GM19351 (cell line): Measurements from ENCODE around the gene ARFGAP1.
"Not testable (repeated sequence)": the region's sequence is repeated elsewhere in the genome, so short reads cannot be mapped to it uniquely, and the experiment has no call there.

Source experiments
- ATAC-seq: cut with Tn5 transposase; IDR thresholded peaks from one replicate; pipeline ENCODE4 v1.9.1; 2021; ENCODE audit warnings: mild to moderate bottlenecking, moderate library complexity; ENCODE audit not compliant: unreplicated experiment

ARFGAP1 gene

DNA sequence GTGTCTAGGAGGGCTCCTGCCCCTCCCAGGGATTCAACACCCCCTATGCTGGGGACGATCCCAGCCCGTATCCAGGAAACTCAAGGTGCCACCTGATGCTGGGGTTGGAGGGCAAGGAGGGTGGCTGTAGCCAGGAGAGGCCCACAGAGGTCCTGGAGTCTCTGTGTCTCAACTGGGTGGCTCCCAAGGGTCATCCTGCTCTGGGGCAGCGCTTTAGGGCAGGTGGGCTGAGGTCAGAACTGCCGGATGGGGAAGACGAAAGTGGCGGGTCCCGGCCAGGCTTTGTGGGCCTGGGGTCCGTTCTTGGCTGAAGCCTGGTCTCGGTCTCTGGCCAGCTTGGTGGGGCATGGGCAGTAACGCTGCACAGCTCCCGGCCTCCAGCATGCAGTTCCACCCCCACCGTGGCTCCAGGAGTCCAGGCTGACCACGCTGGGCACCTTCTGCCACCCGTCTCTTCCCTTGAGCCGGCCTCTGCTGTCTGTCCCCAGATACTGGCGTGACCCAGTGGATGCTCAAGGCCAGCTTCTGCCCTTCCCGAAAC is 17.6 kb downstream of the ARFGAP1 start:
- ATAC-seq, result no peak

DNA sequence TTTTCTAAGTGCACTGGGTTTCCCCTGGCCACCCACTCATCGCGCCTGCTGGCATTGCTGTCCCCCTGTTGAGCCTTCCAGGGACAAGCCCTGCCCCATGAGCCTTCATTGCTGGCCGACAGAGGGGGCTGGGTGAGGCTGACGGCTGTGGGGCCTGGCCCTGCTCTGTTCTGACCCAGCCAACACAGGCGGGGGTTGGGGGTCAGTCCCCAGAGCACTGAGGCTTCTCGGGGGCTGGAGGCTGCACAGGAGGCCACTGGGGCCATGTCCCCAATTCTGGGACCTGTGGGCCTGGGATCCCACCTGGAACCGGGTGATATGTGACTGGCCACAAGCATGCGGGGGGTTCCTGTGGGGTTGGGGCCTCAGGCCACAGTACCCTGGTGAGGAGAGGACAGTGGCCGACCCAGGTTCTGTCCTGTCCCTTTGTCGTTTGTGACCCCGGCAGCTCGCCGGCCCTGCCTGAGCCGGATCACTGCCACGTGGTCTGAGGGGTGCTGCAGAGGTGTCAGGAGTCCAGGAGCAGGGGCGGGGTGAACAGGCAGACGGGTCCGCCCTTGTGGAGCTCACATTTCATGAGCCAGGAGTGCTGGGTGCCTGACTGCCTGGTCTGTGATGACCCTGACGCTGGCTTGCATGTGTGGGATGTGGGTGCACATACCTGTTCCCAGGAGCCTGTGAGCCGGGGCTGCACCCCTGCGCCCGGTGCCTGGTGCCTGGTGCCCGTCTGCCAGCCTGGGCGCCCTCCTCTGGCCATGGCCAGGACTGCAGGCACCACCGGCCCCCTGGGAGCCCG is 18.3 kb downstream of the ARFGAP1 start:
- peak; percentile 57 for ATAC-seq

DNA sequence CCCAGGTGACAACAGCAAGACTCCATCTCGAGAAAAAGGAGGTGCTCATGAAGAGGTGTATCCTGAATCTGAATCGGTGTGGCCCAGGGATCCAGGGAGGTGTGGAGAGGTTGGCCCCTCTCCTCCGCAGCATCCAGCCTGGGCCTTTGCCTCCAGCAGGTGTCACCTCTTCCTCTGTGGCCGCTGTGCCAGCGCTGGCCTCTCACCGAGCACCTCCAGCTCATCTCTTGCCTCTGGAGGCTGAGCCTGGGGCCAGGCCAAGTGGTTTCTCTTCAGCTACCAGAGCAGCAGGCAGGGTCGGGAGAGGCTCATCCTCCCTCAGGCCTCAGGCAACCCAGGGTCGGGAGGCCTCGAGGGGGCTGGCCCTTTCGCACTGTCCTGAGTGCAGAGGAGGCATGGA is 19.2 kb downstream of the ARFGAP1 start:
- ATAC-seq, result no peak

GRCh38 chr20:63292292-63292701 is 19.7 kb downstream of the ARFGAP1 start:
- no peak for ATAC-seq

GRCh38 chr20:63292904-63293303 is 20.3 kb downstream of the ARFGAP1 start, which contains the start of gene COL20A1:
TSS of gene COL20A1 (plus strand) at chr20:63293186. CDS start at chr20:63295108, 1,922 bp downstream.
- ATAC-seq, result no peak

DNA sequence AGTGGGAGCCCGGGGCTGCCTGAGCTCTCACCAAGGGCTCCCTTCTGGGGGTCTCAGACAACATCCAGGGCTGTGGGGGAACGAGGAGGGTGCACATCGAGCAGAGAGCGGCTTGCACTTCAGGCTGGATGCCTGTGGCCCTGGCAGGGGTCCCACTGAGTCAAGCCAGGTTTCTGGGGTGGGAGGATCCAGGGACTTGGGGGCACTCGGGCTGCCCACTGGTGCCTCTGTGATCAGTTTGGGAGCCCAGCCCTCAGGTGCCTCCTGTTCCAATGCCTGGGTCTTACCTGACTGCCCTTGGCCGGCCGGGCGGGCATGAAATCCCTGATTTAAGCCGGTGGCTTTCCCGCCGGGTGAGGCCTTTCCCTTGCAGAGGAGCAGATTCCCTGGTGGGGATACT is 20.8 kb downstream of the ARFGAP1 start:
- ATAC-seq, result no peak

GRCh38 chr20:63293871-63294535 is 21.4 kb downstream of the ARFGAP1 start:
- no peak for ATAC-seq

DNA sequence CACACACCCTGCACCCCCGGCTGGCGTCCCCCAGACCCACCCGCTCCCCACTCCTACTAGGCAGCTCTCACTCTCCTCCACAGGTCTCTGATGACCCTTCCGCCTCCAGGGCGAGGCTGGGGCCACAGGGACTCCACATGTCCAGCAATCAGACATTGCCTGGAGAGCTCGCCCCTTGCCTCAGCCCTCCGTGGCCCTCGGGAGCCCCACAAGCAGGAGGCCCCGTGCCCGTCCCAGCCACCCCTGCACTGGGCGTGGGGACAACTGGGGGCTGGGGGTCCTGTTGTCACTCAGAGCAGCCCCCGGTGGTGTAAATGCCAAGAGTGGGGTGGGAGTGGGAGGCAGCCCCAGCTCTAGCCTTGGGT is 21.9 kb downstream of the ARFGAP1 start:
- ATAC-seq, result no peak

DNA sequence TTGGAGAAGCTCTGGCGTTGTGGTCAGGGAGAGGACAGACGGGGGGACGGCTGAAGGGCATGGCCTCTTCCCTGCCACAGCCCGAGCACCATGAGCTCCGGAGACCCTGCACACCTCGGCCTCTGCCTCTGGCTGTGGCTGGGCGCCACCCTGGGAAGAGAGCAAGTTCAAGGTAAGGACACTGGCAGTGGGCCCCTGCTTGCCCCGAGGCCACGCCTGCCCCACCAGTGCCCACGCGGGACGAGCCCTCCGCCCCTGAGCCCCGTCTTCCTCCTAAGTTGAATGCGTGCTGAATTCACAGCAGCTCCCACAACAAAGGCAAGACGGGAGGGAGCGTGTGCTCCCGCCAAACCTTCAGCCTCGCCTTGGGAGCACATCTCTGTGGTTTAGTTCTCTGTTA is 22.4 kb downstream of the ARFGAP1 start:
- no peak for ATAC-seq

DNA sequence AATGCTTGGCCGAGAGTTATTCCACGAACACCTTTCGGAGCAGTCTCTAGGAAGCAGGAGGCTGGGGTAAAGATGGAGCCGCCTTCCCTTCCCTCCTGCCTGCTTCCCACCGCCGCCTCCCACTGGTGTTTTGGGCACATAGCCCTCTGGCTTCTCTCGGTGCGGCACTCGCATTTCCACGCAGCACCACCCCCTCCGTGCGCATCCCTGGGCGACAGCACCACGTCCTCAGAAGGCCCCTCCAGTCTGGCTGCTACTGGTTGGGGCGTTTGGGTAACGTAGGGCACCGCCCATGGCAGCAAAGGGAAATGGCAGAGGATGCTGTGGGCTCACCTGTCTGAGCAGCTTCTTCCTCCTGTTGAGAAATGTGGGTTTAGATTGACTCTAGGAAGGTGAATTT is 22.8 kb downstream of the ARFGAP1 start:
- ATAC-seq, result no peak

GRCh38 chr20:63295846-63296245 is 23.2 kb downstream of the ARFGAP1 start:
- ATAC-seq, result no peak

DNA sequence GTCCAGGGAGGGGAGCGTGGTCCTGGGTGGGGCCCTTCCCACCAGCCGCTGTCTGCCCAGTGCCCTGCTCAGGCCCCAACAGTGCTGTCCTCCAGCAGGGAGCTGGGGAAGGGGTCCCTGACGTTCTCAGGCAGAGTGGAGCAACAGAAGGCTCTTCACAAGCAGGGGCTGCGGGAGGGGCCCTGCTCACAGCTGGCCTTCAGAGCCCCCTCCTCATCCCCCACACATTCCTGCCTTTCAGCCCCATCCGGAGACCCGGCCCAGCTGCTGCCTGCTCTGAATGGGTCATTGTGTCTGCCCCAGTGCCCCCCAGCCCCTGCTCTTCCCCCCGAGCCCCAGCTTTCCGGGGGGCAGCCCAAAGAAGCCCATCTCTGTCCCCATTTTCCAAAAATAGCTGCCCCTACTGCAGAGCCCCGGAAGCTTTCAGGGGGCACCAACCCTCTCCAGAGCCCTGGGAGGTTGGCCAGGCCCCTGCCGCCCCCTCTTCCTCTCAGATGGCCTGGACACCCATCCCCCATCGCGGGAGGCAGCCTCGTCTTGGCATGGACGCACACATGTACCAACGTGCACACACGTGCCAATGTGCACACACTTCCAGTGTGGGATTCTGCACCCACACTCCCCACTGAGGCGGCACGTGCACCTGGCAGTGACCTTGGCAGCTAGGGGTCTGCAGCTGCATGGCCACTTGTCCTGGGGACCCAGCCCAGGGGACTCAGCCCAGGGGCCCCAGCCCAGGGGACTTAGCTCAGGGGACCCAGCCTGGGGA is 24.1 kb downstream of the ARFGAP1 start:
- ATAC-seq, result no peak

- no peak for ATAC-seq
Measured at GRCh38 chr20:63297371-63297781, 24.8 kb downstream of the ARFGAP1 start.

DNA sequence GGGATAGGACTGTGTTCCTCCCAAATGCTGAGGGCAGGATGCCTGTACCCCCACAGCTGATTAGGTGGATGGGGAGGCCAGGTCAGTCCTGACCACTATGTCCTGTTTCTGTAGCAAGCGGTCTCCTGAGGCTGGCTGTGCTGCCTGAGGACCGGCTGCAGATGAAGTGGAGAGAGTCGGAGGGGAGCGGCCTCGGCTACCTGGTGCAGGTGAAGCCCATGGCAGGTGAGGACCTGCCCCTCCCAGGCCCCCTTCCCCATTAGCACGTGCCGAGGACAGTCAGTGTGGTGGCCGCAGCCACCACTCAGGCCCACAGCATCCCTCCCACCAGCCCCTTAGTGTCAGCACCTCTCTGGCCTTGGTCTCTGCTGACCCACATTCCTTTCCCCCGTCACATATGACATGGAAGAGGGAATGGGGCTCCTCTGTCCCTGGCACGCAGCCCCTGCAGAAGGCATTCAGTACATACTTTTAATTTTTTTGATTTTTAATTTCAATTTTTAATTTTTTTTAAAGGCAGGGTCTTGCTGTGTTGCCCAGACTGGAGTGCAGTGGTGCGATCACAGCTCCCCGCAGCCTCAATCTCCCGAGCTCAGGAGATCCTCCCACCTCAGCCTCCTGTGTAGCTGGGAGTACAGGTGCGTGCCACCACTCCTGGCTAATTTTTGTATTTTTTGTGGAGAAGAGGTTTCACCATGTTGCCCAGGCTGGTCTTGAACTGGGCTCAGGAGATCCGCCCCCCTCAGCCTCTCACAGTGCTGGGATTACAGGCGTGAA is 25.4 kb downstream of the ARFGAP1 start:
- ATAC-seq, result no peak

DNA sequence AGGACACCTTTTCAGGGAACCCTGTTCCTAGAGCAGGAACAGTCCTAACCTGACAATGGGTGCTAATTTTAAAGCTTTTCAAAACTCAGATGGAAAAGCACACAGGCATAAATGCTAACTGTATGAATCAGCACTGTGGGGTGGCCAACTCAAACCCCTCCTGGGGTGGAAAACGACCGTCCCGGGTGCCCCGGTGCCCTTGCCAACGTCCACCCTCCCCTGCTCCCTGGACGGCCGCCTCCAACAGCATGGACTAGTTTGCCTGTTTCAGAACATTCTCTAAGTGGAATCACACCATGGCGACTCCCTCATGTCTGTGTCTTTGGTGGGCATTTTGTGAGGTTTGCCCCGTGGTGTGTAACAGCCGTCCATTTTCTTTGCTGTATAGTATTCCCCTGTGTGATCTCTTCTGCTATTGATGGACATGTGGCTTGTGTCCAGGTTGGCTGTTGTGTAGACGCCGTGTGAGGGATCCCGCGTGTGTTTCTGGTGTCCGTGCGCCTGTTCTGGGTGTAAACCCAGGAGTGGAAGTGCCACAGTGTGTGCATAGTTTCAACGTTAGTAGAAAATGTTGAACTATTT is 26.2 kb downstream of the ARFGAP1 start:
- no peak for ATAC-seq

GRCh38 chr20:63301671-63302070 is 29.1 kb downstream of the ARFGAP1 start:
- ATAC-seq, result no peak

DNA sequence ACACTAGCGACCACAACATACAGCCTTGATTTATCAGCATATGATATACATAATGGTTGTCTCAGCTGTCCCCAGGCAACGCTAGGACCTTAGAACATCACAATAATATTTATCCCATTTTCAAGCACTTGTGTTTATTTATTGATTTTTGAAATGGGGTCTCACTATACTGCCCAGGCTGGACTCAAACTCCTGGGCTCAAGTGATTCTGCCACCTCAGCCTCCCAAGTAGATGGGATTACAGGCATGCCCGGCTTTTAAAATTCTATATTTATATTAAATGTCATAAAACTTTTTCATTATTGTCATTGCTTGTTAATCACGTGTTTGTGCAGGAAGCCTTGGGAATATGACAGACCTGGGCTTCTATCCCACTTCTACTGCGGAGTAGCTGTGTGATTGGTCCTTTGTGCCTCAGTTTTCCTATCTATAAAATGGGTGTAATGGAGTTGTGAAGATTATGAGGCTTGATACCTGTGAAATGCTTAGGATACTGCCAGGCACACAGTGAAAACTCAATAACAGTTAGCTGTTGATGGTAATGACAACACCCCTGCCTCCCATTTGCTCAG is 30.6 kb downstream of the ARFGAP1 start:
- no peak for ATAC-seq

GRCh38 chr20:63305393-63305792 is 32.8 kb downstream of the ARFGAP1 start:
- ATAC-seq, result no peak

- not testable (repeated sequence) for ATAC-seq
Measured at GRCh38 chr20:63305933-63306672, 33.5 kb downstream of the ARFGAP1 start.
